IPS DF 19.7 (cell line): ENCODE data around the gene CAMKK1.

Experiments
- DNase-seq: peaks from one replicate; pipeline ENCODE4 v3.0.0-alpha.2; 2013; ENCODE audit warnings: low read depth, low spot score

CAMKK1 gene

DNA sequence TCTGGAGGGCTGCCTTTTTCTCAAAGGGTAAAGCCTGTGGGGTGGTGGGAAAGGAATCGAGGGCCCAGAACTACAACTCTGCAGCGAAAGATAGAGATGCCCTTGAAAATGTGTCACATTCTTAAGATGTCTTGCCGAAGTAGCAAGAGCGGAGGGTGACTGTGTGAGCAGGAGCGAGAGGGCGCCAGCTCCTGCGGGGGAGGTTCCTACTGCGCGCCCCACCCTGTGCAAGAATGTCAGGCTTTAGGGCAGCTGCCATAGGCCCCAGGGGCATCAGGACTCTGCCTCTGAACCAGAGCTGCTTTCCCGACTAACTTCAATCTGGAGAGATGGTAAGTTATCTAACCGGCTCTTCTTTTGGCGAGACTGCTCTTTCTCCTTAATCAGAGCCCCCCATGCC lies 80.1 kb downstream of the CAMKK1 start:
- DNase-seq = no peak

- no peak for DNase-seq
These were observed 80.6 kb downstream of the CAMKK1 start for GRCh38 chr17:3812284-3812683.
